ENCODE data around the gene POLD4.

POLD4 gene

DNA sequence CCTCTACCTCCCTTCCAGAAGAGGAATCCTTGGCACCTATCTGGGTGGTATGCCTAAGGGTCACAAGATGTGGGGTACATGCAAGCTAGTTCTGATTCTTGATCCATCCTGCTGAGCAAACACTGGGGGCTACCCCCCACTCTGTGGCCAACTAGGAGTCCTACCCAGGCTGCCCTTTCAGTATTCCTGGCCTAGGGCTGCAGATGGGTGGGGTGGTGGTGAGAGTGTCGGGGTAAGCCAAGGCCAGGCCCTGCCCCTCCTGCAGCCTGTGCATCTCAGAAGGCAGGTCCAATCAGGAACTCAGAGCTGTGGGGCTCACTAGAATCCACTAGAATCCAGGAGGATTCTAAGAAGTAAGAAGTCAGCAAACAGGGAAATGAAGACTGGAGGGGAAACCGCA lies 39.1 kb downstream of the POLD4 start:
- DNase-seq, result no peak

GRCh38 chr11:67313125-67313890 lies 40.0 kb downstream of the POLD4 start:
- DNase-seq, result no peak

GRCh38 chr11:67312187-67313021 lies 40.9 kb downstream of the POLD4 start:
- DNase-seq, result peak; percentile 35 to 46

GRCh38 chr11:67311556-67312082 lies 41.7 kb downstream of the POLD4 start:
- DNase-seq, result no peak

- DNase-seq, result no peak
Observed at GRCh38 chr11:67311051-67311555, 42.2 kb downstream of the POLD4 start.

DNA sequence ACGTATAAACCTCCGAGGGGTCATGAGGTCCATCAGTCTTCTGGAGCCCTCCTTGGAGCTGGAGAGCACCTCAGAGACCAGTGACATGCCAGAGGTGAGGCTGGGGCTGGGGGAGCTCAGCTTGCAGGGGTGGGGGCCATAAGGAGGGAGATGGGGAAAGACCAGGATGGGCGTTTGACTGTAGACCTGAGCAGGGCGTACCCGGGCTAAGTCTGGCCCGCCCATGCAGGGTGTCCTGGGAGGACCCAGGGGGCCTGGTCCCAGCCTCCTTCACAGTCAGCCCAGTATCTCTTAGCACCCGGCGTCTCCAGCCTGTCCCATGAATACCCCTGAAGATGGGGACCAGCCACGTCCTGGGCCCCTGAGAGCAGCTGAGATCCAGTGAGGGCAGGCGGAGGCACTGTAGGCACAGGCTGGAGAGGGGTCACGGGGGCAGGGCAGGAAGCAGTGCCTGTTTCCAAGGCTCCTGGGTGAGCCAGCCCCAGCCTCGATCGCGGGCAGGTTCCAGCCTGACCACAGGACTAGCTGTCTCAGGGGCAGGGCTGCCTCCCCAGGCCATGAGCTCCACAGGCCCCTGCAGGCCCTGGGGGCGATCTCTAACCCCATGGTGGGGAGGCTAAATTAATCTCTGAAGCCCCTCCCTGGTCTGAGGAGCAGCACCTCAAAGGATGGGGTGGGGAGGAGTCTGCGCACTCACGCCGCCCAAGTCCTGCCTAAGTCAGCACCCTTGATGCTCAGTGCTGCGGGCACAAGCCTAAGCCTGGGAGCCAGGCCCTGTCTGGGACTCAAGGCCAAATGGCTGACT lies 42.9 kb downstream of the POLD4 start:
- DNase-seq, result no peak

- no peak for DNase-seq
Observed at GRCh38 chr11:67309661-67310061, 43.7 kb downstream of the POLD4 start.

GRCh38 chr11:67309166-67309565 lies 44.2 kb downstream of the POLD4 start:
- DNase-seq, result no peak

DNA sequence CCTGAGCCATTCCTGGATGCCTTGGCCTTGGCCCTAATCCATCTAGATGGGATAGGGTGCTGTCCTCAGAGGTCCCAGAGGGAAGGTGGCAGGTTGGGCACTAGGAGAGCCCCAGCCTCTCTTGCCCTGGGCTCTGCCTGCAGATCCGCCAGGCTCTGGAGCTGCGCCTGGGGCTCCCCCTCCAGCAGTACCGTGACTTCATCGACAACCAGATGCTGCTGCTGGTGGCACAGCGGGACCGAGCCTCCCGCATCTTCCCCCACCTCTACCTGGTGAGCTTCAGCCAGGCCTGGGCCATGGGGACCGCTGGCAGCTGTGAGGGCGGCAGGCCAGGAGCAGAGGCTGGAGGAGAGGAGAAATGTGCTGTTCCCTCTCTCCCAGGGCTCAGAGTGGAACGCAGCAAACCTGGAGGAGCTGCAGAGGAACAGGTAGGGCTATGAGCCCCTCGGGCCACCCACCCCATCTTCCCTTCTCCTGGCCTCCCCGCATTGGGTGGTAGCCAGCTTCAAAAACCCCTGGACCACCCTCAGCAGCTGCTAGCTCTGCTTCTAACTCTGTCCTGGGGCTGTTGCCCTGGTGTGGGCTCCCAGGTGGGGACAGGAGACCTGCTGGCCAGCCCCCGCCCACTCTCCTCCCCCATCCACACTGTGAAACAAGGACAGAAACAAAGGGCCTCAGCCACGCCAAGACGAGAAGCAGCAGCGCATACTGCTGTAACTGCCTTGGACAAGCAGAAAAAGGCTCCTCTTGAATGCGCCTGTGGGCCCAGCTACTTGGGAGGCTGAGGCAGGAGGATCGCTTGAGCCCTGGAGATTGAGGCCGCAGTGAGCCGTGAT lies 45.1 kb downstream of the POLD4 start:
- no peak for DNase-seq

DNA sequence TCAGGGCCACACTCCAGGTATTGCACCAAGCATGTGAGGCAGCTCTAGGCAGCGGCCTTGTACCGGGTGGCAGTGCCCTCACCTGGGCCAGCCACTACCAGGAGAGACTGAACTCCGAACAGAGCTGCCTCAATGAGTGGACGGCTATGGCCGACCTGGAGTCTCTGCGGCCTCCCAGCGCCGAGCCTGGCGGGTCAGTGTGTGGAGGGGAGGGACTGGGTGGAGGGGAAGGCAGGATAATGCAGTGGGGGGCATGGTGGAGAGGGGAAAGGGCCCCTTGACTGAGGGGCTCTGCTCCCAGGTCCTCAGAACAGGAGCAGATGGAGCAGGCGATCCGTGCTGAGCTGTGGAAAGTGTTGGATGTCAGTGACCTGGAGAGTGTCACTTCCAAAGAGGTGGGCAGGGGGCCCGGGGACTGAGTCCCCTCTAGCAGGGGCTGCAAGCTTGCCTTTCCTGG lies 45.8 kb downstream of the POLD4 start:
- no peak for DNase-seq

GRCh38 chr11:67306769-67307544 lies 46.4 kb downstream of the POLD4 start:
- DNase-seq, result no peak

DNA sequence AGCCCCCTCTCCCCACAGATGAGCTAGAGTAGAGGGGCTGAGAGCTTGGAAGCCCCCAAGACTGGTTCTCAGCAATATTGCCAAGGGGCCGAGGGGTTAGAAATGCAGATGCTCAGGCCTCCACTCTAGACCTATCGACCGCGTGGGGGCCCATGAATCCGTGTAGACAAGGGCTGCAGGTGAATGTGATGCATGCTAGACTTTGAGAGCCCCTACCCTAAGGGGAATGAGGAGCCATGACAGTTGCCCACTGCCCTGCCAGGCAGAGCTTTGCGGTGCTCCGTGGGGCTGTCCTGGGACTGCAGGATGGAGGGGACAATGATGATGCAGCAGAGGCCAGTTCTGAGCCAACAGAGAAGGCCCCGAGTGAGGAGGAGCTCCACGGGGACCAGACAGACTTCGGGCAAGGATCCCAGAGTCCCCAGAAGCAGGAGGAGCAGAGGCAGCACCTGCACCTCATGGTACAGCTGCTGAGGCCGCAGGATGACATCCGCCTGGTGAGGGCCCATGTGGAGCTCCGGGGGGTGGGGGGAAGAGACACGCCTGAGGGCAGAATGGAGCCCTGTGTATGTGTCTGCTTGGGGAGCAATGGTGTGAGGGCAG lies 48.7 kb downstream of the POLD4 start:
- no peak for DNase-seq

DNA sequence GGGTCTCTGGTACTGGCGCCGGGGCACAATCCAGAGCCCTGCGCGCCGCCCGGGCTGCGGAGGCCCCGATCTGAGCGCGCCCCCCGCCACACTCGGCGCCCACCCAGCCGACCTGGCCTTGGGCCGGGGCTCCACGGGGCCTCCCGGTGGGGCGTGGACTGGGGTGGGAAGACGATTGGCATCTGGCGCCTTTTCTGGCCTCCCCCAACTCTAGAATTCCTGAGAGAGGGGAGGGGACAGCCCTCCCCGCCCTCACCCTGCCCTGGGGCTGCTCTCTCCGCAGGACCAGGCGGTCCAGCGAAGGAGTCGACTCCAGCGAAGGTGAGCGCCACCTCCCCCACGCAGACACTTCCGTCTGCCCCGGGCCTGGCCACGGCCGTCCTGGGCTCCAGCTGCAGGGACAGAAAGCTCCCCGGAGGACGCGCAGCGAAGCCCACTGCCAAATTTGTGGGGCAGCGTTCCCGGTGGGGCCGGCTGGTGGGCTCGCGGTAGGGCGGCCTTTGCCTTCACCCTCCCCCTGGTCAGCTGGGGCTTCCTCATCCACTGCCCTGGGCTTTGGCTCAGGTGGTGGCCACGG lies 49.4 kb downstream of the POLD4 start:
- no peak for DNase-seq

- DNase-seq, result peak; percentile 38 to 40
Observed at GRCh38 chr11:67303132-67303834, 50.1 kb downstream of the POLD4 start, which contains the start of gene SSH3. Gene SSH3 (plus strand): TSS chr11:67303530. CDS start chr11:67303626, 96 bp downstream.

- DNase-seq, result peak; percentile 32 to 36
Observed at GRCh38 chr11:67302571-67303131, 50.7 kb downstream of the POLD4 start.

DNA sequence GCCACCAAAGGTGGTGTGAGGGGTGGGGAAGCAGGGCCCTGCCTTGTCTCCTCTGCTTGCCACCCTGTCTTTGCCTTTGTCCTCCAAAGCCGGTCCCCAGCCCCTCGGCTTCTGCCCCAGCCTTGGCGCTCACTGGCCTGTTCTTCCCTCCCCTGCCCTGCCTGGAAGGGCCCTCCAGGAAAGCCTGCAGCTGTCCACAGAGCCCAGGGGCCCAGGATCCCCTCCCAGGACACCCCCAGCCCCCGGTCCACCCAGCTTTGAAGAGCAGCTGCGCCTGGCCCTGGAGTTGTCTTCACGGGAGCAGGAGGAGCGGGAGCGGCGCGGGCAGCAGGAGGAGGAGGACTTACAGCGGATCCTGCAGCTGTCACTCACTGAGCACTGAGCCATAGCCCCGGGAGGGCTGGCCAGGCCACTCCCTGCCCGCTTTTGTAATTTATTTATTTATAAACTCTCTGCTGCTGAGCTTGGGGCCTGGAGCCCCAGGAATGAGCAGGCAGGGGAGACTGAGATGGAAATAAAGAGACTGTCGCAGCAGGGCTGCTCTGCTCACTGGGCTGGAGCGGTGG lies 51.3 kb downstream of the POLD4 start:
- no peak for DNase-seq

DNA sequence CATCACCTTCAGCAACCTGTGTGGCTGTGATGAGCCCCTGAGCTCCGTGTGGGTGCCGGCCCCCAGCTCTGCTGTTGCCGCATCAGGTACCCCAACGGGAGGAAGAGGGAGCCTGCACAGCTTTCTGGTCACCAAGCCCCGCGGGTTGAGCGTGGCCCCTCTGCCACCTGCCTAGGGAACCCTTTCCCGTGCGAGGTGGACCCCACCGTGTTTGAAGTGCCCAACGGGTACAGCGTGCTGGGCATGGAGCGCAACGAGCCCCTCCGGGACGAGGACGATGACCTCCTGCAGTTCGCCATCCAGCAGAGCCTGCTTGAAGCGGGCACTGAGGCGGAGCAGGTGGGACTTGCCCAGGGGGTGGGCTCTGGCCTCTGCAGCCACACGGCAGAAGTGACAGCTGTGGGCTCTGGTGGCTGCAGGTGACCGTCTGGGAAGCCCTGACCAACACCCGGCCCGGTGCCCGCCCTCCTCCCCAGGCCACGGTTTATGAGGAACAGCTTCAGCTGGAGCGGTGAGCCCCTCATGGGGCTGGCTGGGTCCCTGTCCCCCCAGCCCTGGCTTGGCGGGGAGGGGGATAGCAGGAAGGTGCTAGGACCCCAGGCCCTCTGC lies 51.9 kb downstream of the POLD4 start:
- no peak for DNase-seq

Data from AML-193 (cell line).